ENCODE results near the gene TTC9.

- TF ChIP-seq POLR2A (IDR thresholded peaks at IDR 0.05) = no peak
- TF ChIP-seq CTCF (IDR thresholded peaks at IDR 0.05) = no peak
Observed at GRCh38 chr14:70597731-70598130, 44.0 kb upstream of the TTC9 start.

Data from testis (tissue), 2 donors.